GM12878 (cell line): ENCODE measurements around the gene TCEANC2. TPM values are rescaled to one million over a fixed set of nuclear protein-coding genes. Genes with fewer than 3 reads are reported as not detected.

Experiments used
- ATAC-seq: fragments of 200-7000 bp; cut with Tn5 transposase; 3 replicates; pipeline ENCODE4 v1.9.1; 2020; ENCODE audit warnings: mild to moderate bottlenecking, moderate library complexity
- BruUV-seq: library from RNA; stranded (reverse); fragments of 400-500 nt; replicated peaks from 2 replicates; lab custom pipeline; 2021; lab: Mats Ljungman, UMichigan
- CTCF ChIA-PET: fragments of 300-600 bp; sonication (Branson Sonifier 250); formaldehyde crosslinking; extraction: SDS; loops from one replicate; lab custom pipeline; 2021; ENCODE audit warnings: inconsistent platforms; lab: Yijun Ruan, JAX
- POLR2A ChIA-PET: fragments of 350-600 bp; formaldehyde crosslinking; extraction: SDS; loops from one replicate; lab custom pipeline; 2021; ENCODE audit warnings: inconsistent platforms; lab: Charles Lee
- RAD21 ChIA-PET: fragments of 300-600 bp; sonication (Branson Sonifier 250); formaldehyde crosslinking; loops from one replicate; lab custom pipeline; 2023; ENCODE audit warnings: antibody characterized with exemption; ENCODE audit not compliant: unreplicated experiment; lab: Charles Lee
- SMC1A ChIA-PET: fragments of 300-600 bp; sonication (Branson Sonifier 250); formaldehyde crosslinking; loops from one replicate; lab custom pipeline; 2023; ENCODE audit not compliant: unreplicated experiment, uncharacterized antibody; lab: Charles Lee
- DNase-seq: peaks from one replicate; pipeline ENCODE4 v3.0.0-alpha.2; 2011; ENCODE audit warnings: low read depth, low spot score
- FAIRE-seq: peaks from 3 replicates; lab custom pipeline; 2011; peaks lifted over from hg19 to GRCh38; lab: Jason Lieb, UNC
- H2AFZ ChIP-seq: 2 replicates; pipeline ENCODE4 v1.6.0; 2011; ENCODE audit warnings: low read depth, low read length, control low read depth; ENCODE audit not compliant: control insufficient read depth
- H3K27ac ChIP-seq: 2 replicates; pipeline ENCODE4 v1.5.1; 2011; ENCODE audit warnings: control low read depth; ENCODE audit not compliant: control insufficient read depth, insufficient read depth
- H3K27me3 ChIP-seq, 2 experiments: replicated peaks in 1 of 2; 2 replicates each; pipeline versions ENCODE4 v1.6.0 to v1.6.1; 2011; ENCODE audit warnings: low read length in 1 of 2; ENCODE audit not compliant: control insufficient read depth in 2 of 2, insufficient read depth in 2 of 2
- H3K36me3 ChIP-seq, 2 experiments: 2 replicates each; pipeline ENCODE4 v1.5.1; 2011; ENCODE audit warnings: low read length in 1 of 2; ENCODE audit not compliant: control insufficient read depth in 2 of 2, insufficient read depth in 2 of 2
- H3K4me1 ChIP-seq: 2 replicates; pipeline ENCODE4 v1.6.1; 2011; ENCODE audit warnings: mild to moderate bottlenecking, low read length, moderate library complexity, mixed read lengths; ENCODE audit not compliant: control insufficient read depth, insufficient read depth
- H3K4me2 ChIP-seq: 2 replicates; pipeline ENCODE4 v1.6.0; 2011; ENCODE audit warnings: control low read depth; ENCODE audit not compliant: control insufficient read depth, insufficient read depth
- H3K4me3 ChIP-seq: fragments of 200-600 bp; sonication (generic); 2 replicates; pipeline ENCODE4 v1.5.1; 2016
- H3K79me2 ChIP-seq: 2 replicates; pipeline ENCODE4 v1.6.0; 2011; ENCODE audit warnings: low read length; ENCODE audit not compliant: control insufficient read depth, insufficient read depth
- H3K9ac ChIP-seq: 2 replicates; pipeline ENCODE4 v1.8.0; 2011; ENCODE audit warnings: low read length, control low read depth, mixed read lengths; ENCODE audit not compliant: control insufficient read depth, insufficient read depth
- H3K9me3 ChIP-seq: replicated peaks from 3 replicates; pipeline ENCODE4 v1.5.1; 2011; ENCODE audit warnings: mild to moderate bottlenecking, low read length; ENCODE audit not compliant: control insufficient read depth, insufficient read depth
- H4K20me1 ChIP-seq: 2 replicates; pipeline ENCODE4 v1.6.0; 2011; ENCODE audit not compliant: control insufficient read depth, insufficient read depth
- EED ChIP-seq: sonication (generic); IDR thresholded peaks from 2 replicates; pipeline ENCODE4 v1.6.1; 2016; ENCODE audit warnings: antibody characterized with exemption, low read depth
- ESRRA ChIP-seq: IDR thresholded peaks from 2 replicates; pipeline ENCODE4 v1.6.1; 2012; ENCODE audit warnings: mild to moderate bottlenecking, low read length, improper control_type of control experiment
- HDAC2 ChIP-seq: fragments of 200-600 bp; sonication (generic); IDR thresholded peaks from 2 replicates; pipeline ENCODE4 v1.6.1; 2017
- IKZF1 ChIP-seq: fragments of 450-650 bp; conservative IDR thresholded peaks from 2 replicates; pipeline ENCODE4 v1.6.1; 2017; ENCODE audit warnings: antibody characterized with exemption, mild to moderate bottlenecking
- KAT2A ChIP-seq: conservative IDR thresholded peaks from 2 replicates; pipeline ENCODE4 v1.6.1; 2011; ENCODE audit warnings: low read depth, low read length; ENCODE audit not compliant: control insufficient read depth
- MEF2B ChIP-seq: fragments of 450-650 bp; IDR thresholded peaks from 2 replicates; pipeline ENCODE4 v1.6.1; 2018; ENCODE audit warnings: mild to moderate bottlenecking, moderate library complexity; ENCODE audit not compliant: partially characterized antibody, poor library complexity, severe bottlenecking
- MTA3 ChIP-seq: IDR thresholded peaks from 2 replicates; pipeline ENCODE4 v1.6.1; 2012; ENCODE audit warnings: low read length, inconsistent platforms, borderline replicate concordance
- NFXL1 ChIP-seq: fragments of 450-650 bp; IDR thresholded peaks from 2 replicates; pipeline ENCODE4 v1.6.1; 2017; ENCODE audit warnings: antibody characterized with exemption, mild to moderate bottlenecking, borderline replicate concordance
- NRF1 ChIP-seq: conservative IDR thresholded peaks from 2 replicates; pipeline ENCODE4 v1.6.1; 2011; ENCODE audit warnings: mild to moderate bottlenecking, low read depth, low read length, improper control_type of control experiment
- PAX8 ChIP-seq: fragments of 450-650 bp; IDR thresholded peaks from 2 replicates; pipeline ENCODE4 v1.6.1; 2017; ENCODE audit warnings: mild to moderate bottlenecking, moderate library complexity
- SKIL ChIP-seq: fragments of 450-650 bp; IDR thresholded peaks from 2 replicates; pipeline ENCODE4 v1.6.1; 2017; ENCODE audit warnings: mild to moderate bottlenecking, low read depth, inconsistent platforms; ENCODE audit not compliant: poor library complexity, severe bottlenecking
- SMAD1 ChIP-seq: fragments of 450-650 bp; IDR thresholded peaks from 2 replicates; pipeline ENCODE4 v1.6.1; 2018; ENCODE audit warnings: mild to moderate bottlenecking, low read depth; ENCODE audit not compliant: partially characterized antibody
- TAF1 ChIP-seq: IDR thresholded peaks from 2 replicates; pipeline ENCODE4 v1.6.1; 2011; ENCODE audit warnings: mild to moderate bottlenecking, low read depth, low read length, borderline replicate concordance
- TCF7 ChIP-seq: IDR thresholded peaks from 2 replicates; pipeline ENCODE4 v1.6.1; 2014; ENCODE audit warnings: antibody characterized with exemption, borderline replicate concordance
- ZZZ3 ChIP-seq: IDR thresholded peaks from 2 replicates; pipeline ENCODE4 v1.6.1; 2011; ENCODE audit warnings: low read depth; ENCODE audit not compliant: control insufficient read depth, insufficient read length
- WGBS: methylation state at CpG from one replicate; pipeline ENCODE4 v1.1.6; 2016; ENCODE audit warnings: low lambda C conversion rate; ENCODE audit not compliant: insufficient replicate concordance, insufficient coverage; ENCODE audit errors: missing lambda C conversion rate; 5-methylcytosine and 5-hydroxymethylcytosine counted together
- in situ Hi-C: fragments of 300-500 bp; cut with MboI; formaldehyde crosslinking; loops from 9 replicates; pipeline ENCODE4 v1.14.3; 2018; ENCODE audit warnings: mixed read lengths
- intact Hi-C: fragments of 100-400 bp; cut with micrococcal nuclease; formaldehyde crosslinking; loops from one replicate; pipeline ENCODE4 v1.14.2; 2022; ENCODE audit not compliant: unreplicated experiment
- polyA plus RNA-seq, 11 experiments: library from polyadenylated mRNA; depleted of rRNA in 4 of 11; unstranded in 6 of 11; stranded (reverse) in 5 of 11; fragments of >200 nt; fragmentation: Nextera tagmentation in 4 of 11; fragmentation: Illumina TruSeq in 1 of 11; extraction: Ambion mirVana in 4 of 11; extraction: Trizol in 1 of 11; gene quantifications; 1 replicate in 1 of 11; 2 replicates in 10 of 11; pipeline versions ENCODE4 v1.2.1 to v1.2.3, GENCODE V29; 2011 to 2016; ENCODE audit warnings: inconsistent platforms in 2 of 11, missing spikeins in 2 of 11, low read depth in 1 of 11
- total RNA-seq, 4 experiments: library from RNA; depleted of rRNA in 3 of 4; stranded (reverse); fragments of >200 nt in 3 of 4; fragmentation: Illumina TruSeq in 1 of 4; extraction: Trizol in 1 of 4; gene quantifications; 2 replicates each; pipeline versions ENCODE4 v1.2.1 to v1.2.3, GENCODE V29; 2013 to 2021

Gene TCEANC2
- total and polyA plus RNA-seq, 10 of the 15 experiments (the other 5 are each of a cell fraction or from before 2014, with no cell fraction given), result 4.4 to 13.2 (median 6.4) TPM

- 88% methylated on average over 1 of the region's 1 CpG for WGBS
- Histone ChIP-seq H3K79me2 (no peaks in the 10 kb centered on the region), H3K27me3 (no peaks in the 10 kb centered on the region), H2AFZ (no peak overlapping the region), H3K27ac (no peak overlapping the region), H3K9ac (no peak overlapping the region), H4K20me1 (no peaks in the 10 kb centered on the region), H3K4me2 (no peak overlapping the region), H3K4me3 (no peak overlapping the region), H3K36me3 (peaks cover 0 to 3% of the 10 kb centered on the region in 2 experiments; a peak in 2 of 4 replicates), H3K9me3 (no peaks in the 10 kb centered on the region), H3K4me1 (no peaks in the 10 kb centered on the region)
- in situ Hi-C loops, result no loop called here
- ChIA-PET POLR2A (no interaction called here), SMC1A (interaction anchor here (0.7 to 1.4 kb wide), 4 partner anchors 9 to 60 kb away, joined by 3 read pairs; no protein-coding TSS in a partner anchor), RAD21 (no interaction called here), CTCF (interaction anchor here (0.5 to 7.5 kb wide), 4 partner anchors 8 to 226 kb away, joined by 3 to 61 read pairs (median 4); no protein-coding TSS in a partner anchor)
- intact Hi-C loops, result loop anchor here (10.0 kb wide), 1 partner anchor 222 kb away; no protein-coding TSS in a partner anchor
- BruUV-seq, result no TSS peak
- no peak for TF ChIP-seq HDAC2
- no peak for TF ChIP-seq MTA3
- no peak for TF ChIP-seq NFXL1
- TF ChIP-seq MEF2B, result no peak
- TF ChIP-seq IKZF1, result no peak
- no peak for TF ChIP-seq NRF1
- no peak for TF ChIP-seq SMAD1
- TF ChIP-seq ESRRA, result no peak
- TF ChIP-seq TCF7, result no peak
- TF ChIP-seq TAF1, result no peak
- no peak for TF ChIP-seq EED
- no peak for TF ChIP-seq PAX8
- no peak for TF ChIP-seq ZZZ3
- no peak for TF ChIP-seq SKIL
- no peak for TF ChIP-seq KAT2A
- no peak for FAIRE-seq
- no peak for ATAC-seq
- no peak for DNase-seq
Measured at GRCh38 chr1:54086754-54087153, 33.3 kb downstream of the TCEANC2 start.
